Neural progenitor cell (in vitro differentiated cells): ENCODE results near the gene B4GALT5.

Experiments
- EZH2 ChIP-seq: fragments of 200-600 bp; sonication (generic); IDR thresholded peaks from 2 replicates; pipeline ENCODE4 v1.6.1; 2017; ENCODE audit warnings: antibody characterized with exemption, mild to moderate bottlenecking, moderate library complexity
- TF ChIP-seq, protein P1 (sequence below): fragments of 200-600 bp; sonication (generic); IDR thresholded peaks from 2 replicates; pipeline ENCODE4 v1.5.1; 2017; ENCODE audit warnings: antibody characterized with exemption, mild to moderate bottlenecking

DNA sequence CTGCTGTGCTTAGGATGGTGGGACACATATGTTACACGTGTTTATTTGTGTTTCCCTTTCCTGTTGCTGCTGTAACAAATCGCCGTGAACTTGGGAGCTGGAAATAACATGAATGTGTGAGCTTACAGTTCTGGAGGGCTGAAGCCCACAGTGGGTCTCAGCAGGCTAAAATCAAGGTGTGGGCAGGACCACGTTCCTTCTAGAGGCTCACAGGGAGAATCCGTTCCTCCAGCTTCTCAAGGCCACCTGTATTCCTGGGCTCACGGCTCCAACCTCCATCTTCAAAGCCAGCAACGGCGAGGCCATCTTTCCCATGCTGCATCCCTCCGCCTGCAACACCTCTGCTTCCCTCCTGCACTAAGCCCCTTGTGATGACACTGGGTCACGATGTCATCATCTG is 118.3 kb downstream of the B4GALT5 start:
- TF ChIP-seq, protein P1, sequence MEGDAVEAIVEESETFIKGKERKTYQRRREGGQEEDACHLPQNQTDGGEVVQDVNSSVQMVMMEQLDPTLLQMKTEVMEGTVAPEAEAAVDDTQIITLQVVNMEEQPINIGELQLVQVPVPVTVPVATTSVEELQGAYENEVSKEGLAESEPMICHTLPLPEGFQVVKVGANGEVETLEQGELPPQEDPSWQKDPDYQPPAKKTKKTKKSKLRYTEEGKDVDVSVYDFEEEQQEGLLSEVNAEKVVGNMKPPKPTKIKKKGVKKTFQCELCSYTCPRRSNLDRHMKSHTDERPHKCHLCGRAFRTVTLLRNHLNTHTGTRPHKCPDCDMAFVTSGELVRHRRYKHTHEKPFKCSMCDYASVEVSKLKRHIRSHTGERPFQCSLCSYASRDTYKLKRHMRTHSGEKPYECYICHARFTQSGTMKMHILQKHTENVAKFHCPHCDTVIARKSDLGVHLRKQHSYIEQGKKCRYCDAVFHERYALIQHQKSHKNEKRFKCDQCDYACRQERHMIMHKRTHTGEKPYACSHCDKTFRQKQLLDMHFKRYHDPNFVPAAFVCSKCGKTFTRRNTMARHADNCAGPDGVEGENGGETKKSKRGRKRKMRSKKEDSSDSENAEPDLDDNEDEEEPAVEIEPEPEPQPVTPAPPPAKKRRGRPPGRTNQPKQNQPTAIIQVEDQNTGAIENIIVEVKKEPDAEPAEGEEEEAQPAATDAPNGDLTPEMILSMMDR, result no peak
- no peak for TF ChIP-seq EZH2
